HFF-Myc (cell line): ENCODE results near the gene DIP2B.

ENCODE experiments used
- DNase-seq: peaks from one replicate; pipeline ENCODE4 v3.0.0-alpha.2; 2011; ENCODE audit warnings: low read depth; ENCODE audit errors: extremely low read depth
- H3K4me3 ChIP-seq: replicated peaks from 2 replicates; pipeline ENCODE4 v1.5.1; 2011; ENCODE audit warnings: low read depth, mild to moderate bottlenecking, control low read depth, low read length
- CTCF ChIP-seq: IDR thresholded peaks from 2 replicates; pipeline ENCODE4 v1.5.1; 2012; ENCODE audit warnings: mild to moderate bottlenecking, low read depth, low read length, control low read depth; ENCODE audit errors: missing control alignments

DIP2B gene

GRCh38 chr12:50771409-50771808 is 266.6 kb downstream of the DIP2B start:
- no peak overlapping the region for H3K4me3 ChIP-seq
- TF ChIP-seq CTCF: no peak
- no peak for DNase-seq

- no peak for DNase-seq
- no peak for TF ChIP-seq CTCF
These were observed 267.7 kb downstream of the DIP2B start for GRCh38 chr12:50772470-50772869.

GRCh38 chr12:50772877-50773276 is 268.1 kb downstream of the DIP2B start:
- no peak for TF ChIP-seq CTCF
- no peak for DNase-seq
- no peak overlapping the region for H3K4me3 ChIP-seq

More at GRCh38 chr12:50772470-50772869, 267.7 kb downstream of the DIP2B start:
- H3K4me3 ChIP-seq: no peak overlapping the region

- DNase-seq: no peak
- H3K4me3 ChIP-seq: no peak overlapping the region
- TF ChIP-seq CTCF: no peak
These were observed 270.5 kb downstream of the DIP2B start for GRCh38 chr12:50775251-50775650.

GRCh38 chr12:50776749-50777728 is 272.3 kb downstream of the DIP2B start:
- no peak for DNase-seq
- no peak for TF ChIP-seq CTCF
- no peak overlapping the region for H3K4me3 ChIP-seq

GRCh38 chr12:50778663-50779590 is 274.1 kb downstream of the DIP2B start:
- DNase-seq: no peak
- no peak for TF ChIP-seq CTCF
- H3K4me3 ChIP-seq: no peak overlapping the region
